ENCODE data around the gene SLC38A2. TPM values are rescaled to one million over a fixed set of nuclear protein-coding genes. Genes with fewer than 3 reads are reported as not detected.

The SLC38A2 gene
- total RNA-seq, 2 donors from 2014 or later, result 334 to 384 TPM

- DNase-seq (ENCODE audit: low spot score), result no peak
Observed at GRCh38 chr12:46358325-46358700, 14.3 kb downstream of the SLC38A2 start.

GRCh38 chr12:46357438-46358324 lies 14.9 kb downstream of the SLC38A2 start:
- no peaks in the 10 kb centered on the region for H3K9me3 ChIP-seq
- no peak for TF ChIP-seq CTCF (IDR thresholded peaks at IDR 0.05)
- H3K27ac ChIP-seq, result no peak overlapping the region
- peaks cover 35% of the 10 kb centered on the region for H3K36me3 ChIP-seq
- ATAC-seq (ENCODE audit: insufficient number of reproducible peaks, low FRiP score, low read depth) (no peak), DNase-seq (ENCODE audit: low spot score) (no peak)
- peaks cover 10 to 46% of the 10 kb centered on the region in 2 donors for H3K4me1 ChIP-seq (ENCODE audit: control insufficient read depth in 1 of 2, low read depth in 2 of 2)
- no peaks in the 10 kb centered on the region for H3K27me3 ChIP-seq (replicated peaks; ENCODE audit: insufficient read depth)
- H3K4me3 ChIP-seq, result no peak overlapping the region

More at GRCh38 chr12:46358325-46358700, 14.3 kb downstream of the SLC38A2 start:
- no peaks in the 10 kb centered on the region for H3K9me3 ChIP-seq
- ATAC-seq (ENCODE audit: insufficient number of reproducible peaks, low FRiP score, low read depth), result no peak
- peaks cover 10 to 46% of the 10 kb centered on the region in 2 donors for H3K4me1 ChIP-seq (ENCODE audit: control insufficient read depth in 1 of 2, low read depth in 2 of 2)
- no peak for TF ChIP-seq CTCF (IDR thresholded peaks at IDR 0.05)
- peaks cover 41% of the 10 kb centered on the region for H3K36me3 ChIP-seq
- no peak overlapping the region for H3K27ac ChIP-seq
- no peak overlapping the region for H3K4me3 ChIP-seq
- H3K27me3 ChIP-seq (replicated peaks; ENCODE audit: insufficient read depth), result no peaks in the 10 kb centered on the region

GRCh38 chr12:46356655-46357437 lies 15.7 kb downstream of the SLC38A2 start:
- no peak for TF ChIP-seq CTCF (IDR thresholded peaks at IDR 0.05)
- no peaks in the 10 kb centered on the region for H3K9me3 ChIP-seq
- DNase-seq (ENCODE audit: low spot score) (no peak), ATAC-seq (ENCODE audit: insufficient number of reproducible peaks, low FRiP score, low read depth) (no peak)
- peaks cover 30% of the 10 kb centered on the region for H3K36me3 ChIP-seq
- H3K27me3 ChIP-seq (replicated peaks; ENCODE audit: insufficient read depth), result no peaks in the 10 kb centered on the region
- H3K27ac ChIP-seq, result no peak overlapping the region
- peaks cover 11 to 46% of the 10 kb centered on the region in 2 donors for H3K4me1 ChIP-seq (ENCODE audit: control insufficient read depth in 1 of 2, low read depth in 2 of 2)
- no peak overlapping the region for H3K4me3 ChIP-seq

- TF ChIP-seq CTCF (IDR thresholded peaks at IDR 0.05), result no peak
Observed at GRCh38 chr12:46354802-46355199, 17.8 kb downstream of the SLC38A2 start.

More at GRCh38 chr12:46354802-46355199, 17.8 kb downstream of the SLC38A2 start:
- H3K27ac ChIP-seq, result no peak overlapping the region
- H3K4me1 ChIP-seq (ENCODE audit: control insufficient read depth in 1 of 2, low read depth in 2 of 2), result peaks cover 6 to 29% of the 10 kb centered on the region in 2 donors
- ATAC-seq (ENCODE audit: insufficient number of reproducible peaks, low FRiP score, low read depth), result no peak
- no peak for DNase-seq (ENCODE audit: low spot score)
- no peak overlapping the region for H3K4me3 ChIP-seq
- peaks cover 11% of the 10 kb centered on the region for H3K36me3 ChIP-seq
- H3K27me3 ChIP-seq (replicated peaks; ENCODE audit: insufficient read depth), result no peaks in the 10 kb centered on the region
- no peaks in the 10 kb centered on the region for H3K9me3 ChIP-seq

Data from thoracic aorta (tissue), 2 donors.